Measurements from ENCODE around the gene CCDC102A. TPM values are rescaled to one million over a fixed set of nuclear protein-coding genes. Genes with fewer than 3 reads are reported as not detected.

CCDC102A gene
- polyA plus RNA-seq, 12 donors, result 9.2 to 20.8 (median 11.4) TPM; not detected in 1

DNA sequence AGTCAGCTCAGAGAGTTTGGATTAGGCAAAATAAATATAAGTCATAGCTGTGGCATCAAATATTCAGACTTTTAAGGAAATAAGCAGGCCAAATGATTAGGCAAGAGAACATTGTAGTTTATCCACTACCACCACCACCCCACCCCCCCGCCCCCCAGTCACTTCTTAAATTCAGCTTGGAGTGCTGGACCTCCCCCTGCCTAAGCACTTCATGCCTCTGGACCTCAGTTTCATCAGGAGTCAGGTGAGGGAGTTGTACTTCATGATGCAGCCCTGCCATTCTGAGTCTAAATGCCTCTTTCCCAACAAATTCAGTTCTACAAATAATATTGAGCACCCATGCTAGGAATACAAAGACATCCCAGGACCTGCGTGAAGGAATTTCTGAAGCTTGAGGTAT, 71.8 kb downstream of the CCDC102A start:
- no peak for DNase-seq

DNA sequence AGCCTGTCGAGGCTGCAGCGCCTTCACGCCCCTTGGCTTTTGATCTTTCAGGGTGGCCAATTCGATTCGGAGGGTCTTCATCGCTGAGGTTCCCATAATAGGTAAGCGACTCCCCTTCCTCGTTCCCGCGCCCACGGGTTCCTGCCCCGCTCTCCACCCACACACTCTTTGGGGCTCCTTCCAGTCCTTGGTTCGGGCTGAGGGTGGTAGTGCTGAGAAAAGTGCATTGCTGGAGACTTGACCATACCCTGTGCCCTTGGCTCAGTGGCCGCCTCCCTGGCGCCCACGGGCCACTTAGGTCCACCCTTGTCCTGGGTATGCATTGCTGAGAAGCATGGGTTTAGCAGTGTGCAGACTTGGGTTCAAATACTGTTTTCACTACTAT, 73.4 kb downstream of the CCDC102A start:
- no peak for DNase-seq

DNA sequence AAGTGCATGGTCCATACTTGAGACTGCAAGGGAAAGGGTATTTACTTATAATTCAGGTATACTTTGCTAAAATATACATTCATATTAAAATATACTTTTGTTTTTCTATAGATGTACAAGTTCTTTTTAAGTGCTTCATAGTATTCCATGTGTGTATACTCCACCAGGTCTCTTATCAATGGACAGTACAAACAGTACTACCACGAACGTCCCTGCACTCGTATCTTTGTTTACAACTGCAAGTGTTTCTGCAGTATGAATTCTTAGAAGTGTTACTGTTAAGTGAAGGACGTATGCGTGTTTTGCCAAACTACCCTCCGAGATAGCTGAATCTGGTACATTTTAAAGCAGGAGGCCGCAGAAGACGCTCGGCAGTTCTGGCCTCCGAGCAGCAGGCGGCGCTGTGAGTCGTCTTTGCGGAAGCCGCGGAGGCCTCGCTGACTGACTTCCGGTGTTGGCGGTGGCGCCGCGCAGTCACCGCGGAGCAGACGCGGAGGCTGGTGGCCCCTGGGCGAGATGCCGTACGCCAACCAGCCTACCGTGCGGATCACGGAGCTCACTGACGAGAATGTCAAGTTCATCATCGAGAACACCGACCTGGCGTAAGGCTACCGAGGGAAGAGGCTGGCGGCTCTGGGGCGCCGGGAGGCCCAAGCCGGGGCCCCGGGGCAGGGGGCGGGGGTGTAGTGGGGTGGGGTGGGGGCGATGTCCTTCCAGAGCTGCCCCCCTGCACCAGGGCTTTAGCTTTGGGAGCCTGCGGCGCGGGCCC, 74.0 kb downstream of the CCDC102A start, which contains the start of gene POLR2C:
TSS of gene POLR2C (plus strand) at position 471 of the 769 bp plus-strand sequence. CDS start at position 517, 46 bp downstream.
- DNase-seq, result peak; percentile 90

Other genes starting within 250 kb of the CCDC102A start
- under 1 TPM in 9 of 12 donors, not detected in 3; 0.05 to 0.88 (median 0.11) TPM for gene CCL22, start 177.8 kb downstream of the CCDC102A start, polyA plus RNA-seq (ENCODE audit: insufficient read length in 12 of 12)
- gene CX3CL1, start 164.1 kb downstream of the CCDC102A start, polyA plus RNA-seq (ENCODE audit: insufficient read length in 12 of 12), result 10 to 100 TPM in 1 of 12 donors, 1 to 10 TPM in 10, not detected in 1; 2.8 to 10.4 (median 4.3) TPM
- under 1 TPM in 1 of 12 donors, not detected in 11; 0.65 TPM for gene CCL17, start 131.8 kb downstream of the CCDC102A start, polyA plus RNA-seq (ENCODE audit: insufficient read length in 12 of 12)
- gene CIAPIN1, start 89.2 kb downstream of the CCDC102A start, polyA plus RNA-seq (ENCODE audit: insufficient read length in 12 of 12), result 10 to 100 TPM in 11 of 12 donors, not detected in 1; 46.1 to 72.9 (median 58.4) TPM
- gene COQ9, start 89.1 kb downstream of the CCDC102A start, polyA plus RNA-seq (ENCODE audit: insufficient read length in 12 of 12), result 10 to 100 TPM in 11 of 12 donors, not detected in 1; 55.0 to 81.0 (median 65.5) TPM
- 10 to 100 TPM in 11 of 12 donors, not detected in 1; 24.3 to 51.2 (median 47.1) TPM for gene POLR2C, start 73.9 kb downstream of the CCDC102A start, polyA plus RNA-seq (ENCODE audit: insufficient read length in 12 of 12)
- 10 to 100 TPM in 5 of 12 donors, 1 to 10 TPM in 6, not detected in 1; 6.6 to 33.0 (median 9.5) TPM for gene DOK4, start 50.1 kb downstream of the CCDC102A start, polyA plus RNA-seq (ENCODE audit: insufficient read length in 12 of 12)
- 1 to 10 TPM in 9 of 12 donors, under 1 TPM in 2, not detected in 1; 0.70 to 4.3 (median 1.9) TPM for gene ADGRG5, start 6.1 kb upstream of the CCDC102A start, polyA plus RNA-seq (ENCODE audit: insufficient read length in 12 of 12)
- 10 to 100 TPM in 3 of 12 donors, 1 to 10 TPM in 8, not detected in 1; 4.4 to 48.0 (median 7.7) TPM for gene ADGRG1, start 92.1 kb upstream of the CCDC102A start, polyA plus RNA-seq (ENCODE audit: insufficient read length in 12 of 12)
- gene ADGRG3, start 131.7 kb upstream of the CCDC102A start, polyA plus RNA-seq (ENCODE audit: insufficient read length in 12 of 12), result under 1 TPM in 9 of 12 donors, not detected in 3; 0.10 to 0.55 (median 0.22) TPM
- under 1 TPM in 5 of 12 donors, not detected in 7; 0.05 to 0.31 (median 0.17) TPM for gene DRC7, start 158.2 kb upstream of the CCDC102A start, polyA plus RNA-seq (ENCODE audit: insufficient read length in 12 of 12)
- 10 to 100 TPM in 11 of 12 donors, not detected in 1; 29.5 to 65.6 (median 37.0) TPM for gene KATNB1, start 199.2 kb upstream of the CCDC102A start, polyA plus RNA-seq (ENCODE audit: insufficient read length in 12 of 12)

Data from muscle of arm (tissue), 12 donors.